IMR-90 (cell line): ENCODE measurements around the gene SMIM24.

Source experiments
- CTCF ChIP-seq: conservative IDR thresholded peaks from 2 replicates; pipeline ENCODE4 v1.5.1; 2012; ENCODE audit warnings: mild to moderate bottlenecking, low read depth, low read length, improper control_type of control experiment
- POLR2A ChIP-seq: IDR thresholded peaks from 2 replicates; pipeline ENCODE4 v1.6.1; 2012; ENCODE audit warnings: mild to moderate bottlenecking, low read depth, low read length

- TF ChIP-seq POLR2A (no peak), CTCF (no peak)
Measured at GRCh38 chr19:3450796-3451411, 29.4 kb downstream of the SMIM24 start.
